Measurements from ENCODE around the gene MARK3.

The MARK3 gene

DNA sequence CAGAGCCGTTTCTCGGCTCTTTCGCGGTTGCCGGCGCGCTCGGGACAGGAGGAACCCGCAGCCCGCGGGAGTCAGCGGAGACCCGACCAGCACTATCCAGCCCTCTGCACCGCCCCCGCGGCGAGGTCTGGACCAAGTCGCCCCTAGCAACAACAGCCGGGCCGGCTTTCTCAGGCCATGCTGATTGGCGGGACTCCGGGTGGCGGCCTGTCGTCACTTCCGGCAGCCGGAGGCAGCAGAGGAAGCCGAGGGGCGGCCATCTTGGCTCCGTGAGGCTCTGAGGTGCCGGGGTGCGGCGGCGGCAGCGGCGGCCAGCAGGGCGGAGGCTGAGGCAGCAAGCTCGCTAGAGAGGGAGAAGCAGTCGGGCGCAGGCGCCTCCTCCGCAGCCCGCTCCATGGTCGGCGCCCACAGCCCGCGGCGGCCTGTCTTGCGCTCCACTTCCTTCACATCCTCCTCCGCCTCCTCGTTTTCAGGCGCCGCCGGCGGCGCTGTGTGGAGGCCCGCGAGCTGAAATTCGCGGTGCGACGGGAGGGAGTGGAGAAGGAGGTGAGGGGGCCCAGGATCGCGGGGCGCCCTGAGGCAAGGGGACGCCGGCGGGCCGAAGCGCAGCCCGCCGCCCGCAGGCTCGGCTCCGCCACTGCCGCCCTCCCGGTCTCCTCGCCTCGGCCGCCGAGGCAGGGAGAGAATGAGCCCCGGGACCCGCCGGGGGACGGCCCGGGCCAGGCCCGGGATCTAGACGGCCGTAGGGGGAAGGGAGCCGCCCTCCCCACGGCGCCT is at the start of gene MARK3:
MARK3 (plus strand) TSS at position 264 of the 777 bp plus-strand sequence. CDS start 615 bp downstream, outside the sequence.
- peak; percentile 99 for DNase-seq (ENCODE audit: low spot score)
- in situ Hi-C loops (cut with MboI; ENCODE audit: low sequenced_read_pairs, unreplicated experiment): no loop called here
- TF ChIP-seq, protein P1, sequence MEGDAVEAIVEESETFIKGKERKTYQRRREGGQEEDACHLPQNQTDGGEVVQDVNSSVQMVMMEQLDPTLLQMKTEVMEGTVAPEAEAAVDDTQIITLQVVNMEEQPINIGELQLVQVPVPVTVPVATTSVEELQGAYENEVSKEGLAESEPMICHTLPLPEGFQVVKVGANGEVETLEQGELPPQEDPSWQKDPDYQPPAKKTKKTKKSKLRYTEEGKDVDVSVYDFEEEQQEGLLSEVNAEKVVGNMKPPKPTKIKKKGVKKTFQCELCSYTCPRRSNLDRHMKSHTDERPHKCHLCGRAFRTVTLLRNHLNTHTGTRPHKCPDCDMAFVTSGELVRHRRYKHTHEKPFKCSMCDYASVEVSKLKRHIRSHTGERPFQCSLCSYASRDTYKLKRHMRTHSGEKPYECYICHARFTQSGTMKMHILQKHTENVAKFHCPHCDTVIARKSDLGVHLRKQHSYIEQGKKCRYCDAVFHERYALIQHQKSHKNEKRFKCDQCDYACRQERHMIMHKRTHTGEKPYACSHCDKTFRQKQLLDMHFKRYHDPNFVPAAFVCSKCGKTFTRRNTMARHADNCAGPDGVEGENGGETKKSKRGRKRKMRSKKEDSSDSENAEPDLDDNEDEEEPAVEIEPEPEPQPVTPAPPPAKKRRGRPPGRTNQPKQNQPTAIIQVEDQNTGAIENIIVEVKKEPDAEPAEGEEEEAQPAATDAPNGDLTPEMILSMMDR (IDR thresholded peaks at IDR 0.05; ENCODE audit: borderline replicate concordance, control extremely low read depth, extremely low read depth, insufficient read depth, missing control alignments): peak; percentile 2

DNA sequence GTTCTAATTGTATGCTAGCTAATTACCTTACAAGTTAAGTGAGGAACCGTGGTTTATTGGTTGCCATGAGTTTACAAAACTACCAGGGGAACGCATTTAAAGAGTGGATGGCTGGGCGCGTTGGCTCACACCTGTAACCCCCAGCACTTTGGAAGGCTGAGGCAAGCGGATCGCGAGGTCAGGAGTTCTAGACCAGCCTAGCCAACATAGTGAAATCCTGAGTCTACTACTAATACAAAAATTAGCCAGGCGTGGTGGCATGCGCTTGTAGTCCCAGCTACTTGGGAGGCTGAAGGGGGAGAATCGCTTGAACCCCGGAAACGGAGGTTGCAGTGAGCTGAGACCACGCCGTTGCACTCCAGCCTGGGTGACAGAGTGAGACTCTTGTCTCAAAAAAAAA is 49.0 kb upstream of the MARK3 start:
- no peak for DNase-seq (ENCODE audit: low spot score)
- in situ Hi-C loops (cut with MboI; ENCODE audit: low sequenced_read_pairs, unreplicated experiment): no loop called here

DNA sequence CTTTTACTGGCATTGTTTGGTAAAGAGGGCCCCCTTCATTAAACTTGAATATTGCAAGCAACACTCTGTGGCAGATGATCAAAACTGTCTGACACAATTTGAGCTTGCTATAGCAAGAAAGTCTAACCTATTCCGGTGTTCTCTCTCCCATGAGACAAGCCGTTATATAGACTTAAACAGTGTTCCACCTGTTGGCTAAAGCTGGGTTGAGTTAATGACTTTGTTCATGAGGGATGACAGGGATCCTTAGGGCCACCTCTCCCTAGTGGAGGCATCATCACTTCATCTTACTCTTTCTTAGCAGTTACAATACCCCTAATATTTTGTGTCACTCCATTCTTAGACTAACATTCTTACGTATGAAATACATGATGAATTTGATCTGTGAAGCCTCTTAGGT is 47.4 kb upstream of the MARK3 start:
- DNase-seq (ENCODE audit: low spot score): no peak
- in situ Hi-C loops (cut with MboI; ENCODE audit: low sequenced_read_pairs, unreplicated experiment): no loop called here
- TF ChIP-seq, protein P1 (IDR thresholded peaks at IDR 0.05; ENCODE audit: borderline replicate concordance, control extremely low read depth, extremely low read depth, insufficient read depth, missing control alignments): no peak

More for the DNA sequence above, 49.0 kb upstream of the MARK3 start:
- TF ChIP-seq, protein P1 (IDR thresholded peaks at IDR 0.05; ENCODE audit: borderline replicate concordance, control extremely low read depth, extremely low read depth, insufficient read depth, missing control alignments): no peak

DNA sequence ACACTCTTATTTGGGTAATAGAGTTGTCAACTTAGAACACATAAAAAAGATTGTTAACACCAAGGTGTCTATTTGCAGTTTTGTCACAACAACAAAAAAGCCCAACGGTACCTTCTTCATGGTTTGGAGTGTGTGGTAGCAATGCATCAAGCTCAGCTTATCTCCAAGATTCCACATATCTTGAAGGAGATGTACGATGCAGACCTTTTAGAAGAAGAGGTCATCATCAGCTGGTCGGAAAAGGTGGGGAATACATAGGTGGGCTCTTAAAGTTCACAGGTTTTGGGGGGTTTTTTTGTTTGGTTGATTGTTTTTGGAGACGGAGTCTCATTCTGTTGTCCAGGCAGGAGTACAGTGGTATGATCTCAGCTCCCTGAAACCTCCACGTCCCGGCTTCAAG is 45.7 kb upstream of the MARK3 start:
- TF ChIP-seq, protein P1 (IDR thresholded peaks at IDR 0.05; ENCODE audit: borderline replicate concordance, control extremely low read depth, extremely low read depth, insufficient read depth, missing control alignments): no peak
- in situ Hi-C loops (cut with MboI; ENCODE audit: low sequenced_read_pairs, unreplicated experiment): no loop called here
- no peak for DNase-seq (ENCODE audit: low spot score)

DNA sequence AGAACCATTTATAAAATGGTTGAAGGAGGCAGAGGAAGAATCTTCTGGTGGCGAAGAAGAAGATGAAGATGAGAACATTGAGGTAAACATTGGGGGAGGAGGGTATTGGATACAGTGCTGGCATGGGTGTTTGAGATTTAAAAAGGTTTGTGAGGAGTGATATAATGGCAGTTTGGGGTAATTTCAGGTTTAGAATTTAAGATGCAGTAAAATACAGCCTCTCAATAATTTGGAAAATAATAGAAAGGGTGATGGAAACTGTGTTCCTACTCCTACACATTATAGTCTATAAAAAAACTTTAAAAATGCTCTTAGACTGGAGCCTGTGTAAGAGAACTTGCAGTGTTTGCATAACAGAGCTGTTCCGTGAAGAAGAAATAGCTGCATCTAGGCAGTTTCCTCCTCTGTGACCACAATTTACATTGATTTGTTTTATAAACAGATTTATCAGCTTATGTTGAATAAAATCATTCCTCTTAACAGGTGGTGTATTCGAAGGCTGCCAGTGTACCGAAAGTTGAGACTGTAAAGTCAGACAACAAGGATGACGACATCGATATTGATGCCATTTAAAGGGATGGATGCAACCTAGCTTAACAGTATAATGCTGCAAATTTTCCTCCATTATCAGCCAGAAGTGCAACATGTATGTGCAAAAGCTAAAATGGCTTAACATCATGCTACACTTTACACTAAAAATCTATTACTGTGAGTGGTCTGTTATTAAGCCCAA is 44.6 kb upstream of the MARK3 start:
- in situ Hi-C loops (cut with MboI; ENCODE audit: low sequenced_read_pairs, unreplicated experiment): no loop called here
- no peak for DNase-seq (ENCODE audit: low spot score)
- TF ChIP-seq, protein P1 (IDR thresholded peaks at IDR 0.05; ENCODE audit: borderline replicate concordance, control extremely low read depth, extremely low read depth, insufficient read depth, missing control alignments): no peak

DNA sequence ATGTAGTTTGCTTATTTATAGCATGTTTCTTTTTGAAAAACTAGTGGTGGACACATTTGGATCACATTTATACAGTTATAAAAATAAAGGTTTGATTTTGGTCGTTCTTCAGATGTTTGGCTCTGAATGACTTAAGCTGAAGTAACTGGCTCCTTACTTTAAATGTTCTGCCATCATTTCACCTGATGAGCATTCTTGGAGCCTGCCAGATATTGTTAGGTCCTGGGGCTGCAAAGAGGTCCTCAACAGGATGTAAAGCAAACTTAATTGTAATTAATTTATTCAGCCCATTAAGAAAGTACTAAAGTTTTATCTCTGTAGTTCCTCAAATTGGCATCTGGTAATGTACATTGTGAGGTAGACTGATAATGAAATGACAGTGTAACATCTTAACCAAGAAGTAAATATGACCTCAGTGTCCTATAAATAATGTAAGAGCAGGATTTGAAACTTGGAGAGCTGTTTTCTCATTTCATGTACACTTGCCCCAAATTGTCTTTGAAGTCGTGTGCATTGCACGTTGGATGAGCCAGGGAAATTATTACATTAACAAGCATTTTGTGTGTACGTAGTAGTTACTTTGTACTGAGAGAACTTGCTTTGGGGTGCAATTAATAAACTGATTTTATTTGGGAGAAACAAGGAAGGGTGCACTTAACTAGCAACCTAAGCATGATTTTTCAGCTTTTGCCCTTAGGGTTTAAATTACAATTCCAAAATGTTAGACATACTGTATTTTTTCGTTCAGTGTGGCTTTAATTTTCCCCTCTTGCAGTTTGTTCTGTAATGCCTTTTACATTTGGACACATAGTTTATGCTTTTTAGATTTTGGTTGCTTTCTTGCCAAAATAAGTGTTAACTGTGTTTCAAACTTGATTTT is 43.7 kb upstream of the MARK3 start:
- no peak for DNase-seq (ENCODE audit: low spot score)
- in situ Hi-C loops (cut with MboI; ENCODE audit: low sequenced_read_pairs, unreplicated experiment): no loop called here
- TF ChIP-seq, protein P1 (IDR thresholded peaks at IDR 0.05; ENCODE audit: borderline replicate concordance, control extremely low read depth, extremely low read depth, insufficient read depth, missing control alignments): no peak
